Right atrium auricular region (tissue), 2 donors: ENCODE results near the gene ATP6V1A. TPM values are rescaled to one million over a fixed set of nuclear protein-coding genes. Genes with fewer than 3 reads are reported as not detected.

Source experiments
- DNase-seq: peaks from one replicate; pipeline ENCODE4 v3.0.0-alpha.2; 2019; ENCODE audit warnings: low spot score
- H3K27ac ChIP-seq, 2 donors: fragments of 200-600 bp; sonication (generic); 1 replicate in 1 of 2; 2 replicates in 1 of 2; pipeline ENCODE4 v1.5.1; 2016 to 2019
- H3K27me3 ChIP-seq, 2 donors: fragments of 200-600 bp; sonication (generic); one replicate each; pipeline versions ENCODE4 v1.5.1 to v1.6.0; 2017 to 2019
- H3K36me3 ChIP-seq: fragments of 200-600 bp; sonication (generic); one replicate; pipeline ENCODE4 v1.5.1; 2016
- H3K4me1 ChIP-seq, 2 donors: fragments of 200-600 bp; sonication (generic); one replicate each; pipeline versions ENCODE4 v1.5.1 to v1.6.0; 2017 to 2019
- H3K4me3 ChIP-seq, 2 donors: fragments of 200-600 bp; sonication (generic); 1 replicate in 1 of 2; 2 replicates in 1 of 2; pipeline ENCODE4 v1.5.1; 2017 to 2019; ENCODE audit warnings: mild to moderate bottlenecking in 1 of 2, moderate library complexity in 1 of 2
- H3K9me3 ChIP-seq, 2 donors: fragments of 200-600 bp; sonication (generic); one replicate each; pipeline ENCODE4 v1.5.1; 2019
- total RNA-seq, 2 donors: library from RNA; depleted of rRNA; stranded (reverse); fragments of >200 nt; gene quantifications; one replicate each; pipeline ENCODE4 v1.1.0, GENCODE V29; 2016
- TF ChIP-seq, protein P1 (sequence below), 2 donors: fragments of 200-600 bp; sonication (generic); IDR thresholded peaks; one replicate each; pipeline ENCODE4 v1.5.1; 2019; ENCODE audit warnings: antibody characterized with exemption in 2 of 2

Gene ATP6V1A
- total RNA-seq, 2 donors from 2014 or later: 19.1 to 21.7 TPM

DNA sequence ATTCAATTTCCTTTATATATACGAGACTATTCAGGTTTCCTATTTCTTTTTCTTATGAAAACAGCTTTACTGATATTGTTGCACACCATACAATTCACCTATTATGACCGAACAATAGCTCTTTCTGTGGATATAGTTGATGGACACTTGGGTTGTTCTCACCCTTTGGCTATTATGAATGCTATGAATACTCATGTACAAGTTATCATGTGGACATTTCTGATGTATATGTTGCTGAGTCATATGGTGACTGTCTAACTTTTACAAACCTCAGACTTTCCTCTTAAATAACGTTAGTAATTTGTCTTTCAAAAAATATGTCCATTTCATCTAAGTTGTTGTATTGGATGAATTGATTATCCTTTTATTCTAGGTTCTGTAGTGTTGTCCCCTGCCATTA is 34.7 kb upstream of the ATP6V1A start:
- TF ChIP-seq, protein P1, sequence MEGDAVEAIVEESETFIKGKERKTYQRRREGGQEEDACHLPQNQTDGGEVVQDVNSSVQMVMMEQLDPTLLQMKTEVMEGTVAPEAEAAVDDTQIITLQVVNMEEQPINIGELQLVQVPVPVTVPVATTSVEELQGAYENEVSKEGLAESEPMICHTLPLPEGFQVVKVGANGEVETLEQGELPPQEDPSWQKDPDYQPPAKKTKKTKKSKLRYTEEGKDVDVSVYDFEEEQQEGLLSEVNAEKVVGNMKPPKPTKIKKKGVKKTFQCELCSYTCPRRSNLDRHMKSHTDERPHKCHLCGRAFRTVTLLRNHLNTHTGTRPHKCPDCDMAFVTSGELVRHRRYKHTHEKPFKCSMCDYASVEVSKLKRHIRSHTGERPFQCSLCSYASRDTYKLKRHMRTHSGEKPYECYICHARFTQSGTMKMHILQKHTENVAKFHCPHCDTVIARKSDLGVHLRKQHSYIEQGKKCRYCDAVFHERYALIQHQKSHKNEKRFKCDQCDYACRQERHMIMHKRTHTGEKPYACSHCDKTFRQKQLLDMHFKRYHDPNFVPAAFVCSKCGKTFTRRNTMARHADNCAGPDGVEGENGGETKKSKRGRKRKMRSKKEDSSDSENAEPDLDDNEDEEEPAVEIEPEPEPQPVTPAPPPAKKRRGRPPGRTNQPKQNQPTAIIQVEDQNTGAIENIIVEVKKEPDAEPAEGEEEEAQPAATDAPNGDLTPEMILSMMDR (IDR thresholded peaks at IDR 0.05): no peak
- DNase-seq: no peak
- H3K4me1 ChIP-seq: no peaks in the 10 kb centered on the region

DNA sequence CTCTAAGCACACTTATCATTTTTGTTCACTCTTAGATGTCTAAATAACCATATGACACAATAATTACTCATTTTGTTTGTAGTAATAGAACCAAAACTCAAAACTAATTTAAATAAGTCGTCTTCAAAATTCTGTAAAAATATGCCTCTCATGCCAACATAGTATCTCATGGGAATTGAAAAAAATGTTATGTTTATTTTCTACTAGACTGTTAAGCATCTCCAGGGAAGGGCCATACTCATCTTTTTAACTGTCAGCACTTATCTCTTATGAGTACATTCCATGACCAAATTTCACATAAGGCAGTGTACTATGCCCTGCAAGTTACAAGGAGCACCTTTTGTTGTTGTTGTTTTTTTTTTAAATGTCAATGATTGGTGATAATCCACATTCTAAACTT is 32.1 kb upstream of the ATP6V1A start:
- Histone ChIP-seq H3K4me3 (no peak overlapping the region), H3K9me3 (no peaks in the 10 kb centered on the region), H3K27me3 (no peaks in the 10 kb centered on the region), H3K4me1 (no peaks in the 10 kb centered on the region), H3K36me3 (no peaks in the 10 kb centered on the region), H3K27ac (no peak overlapping the region)
- no peak for DNase-seq
- TF ChIP-seq, protein P1 (IDR thresholded peaks at IDR 0.05): no peak

More for the DNA sequence above, 34.7 kb upstream of the ATP6V1A start:
- no peaks in the 10 kb centered on the region for H3K9me3 ChIP-seq
- no peak overlapping the region for H3K27ac ChIP-seq
- no peaks in the 10 kb centered on the region for H3K27me3 ChIP-seq
- no peaks in the 10 kb centered on the region for H3K36me3 ChIP-seq
- H3K4me3 ChIP-seq: no peak overlapping the region

DNA sequence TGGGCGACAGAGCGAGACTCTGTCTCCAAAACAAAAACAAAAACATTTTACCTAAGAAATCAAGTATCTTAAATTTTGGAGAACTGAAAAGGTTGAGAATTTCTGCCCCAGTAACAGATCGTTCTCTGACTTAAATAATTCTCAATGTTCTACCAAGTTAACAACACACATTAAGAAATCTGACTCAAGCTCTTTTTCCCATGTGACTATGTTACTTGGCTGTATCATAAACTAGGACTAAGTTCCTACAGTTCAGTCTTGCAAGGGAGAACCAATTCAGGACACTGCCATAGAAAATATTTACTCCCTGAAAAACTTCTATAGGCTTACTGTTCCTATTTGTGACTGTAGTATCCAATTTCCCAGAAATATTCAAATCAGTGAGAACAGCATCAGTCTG is 29.5 kb upstream of the ATP6V1A start:
- H3K27ac ChIP-seq: no peak overlapping the region
- TF ChIP-seq, protein P1 (IDR thresholded peaks at IDR 0.05): no peak
- no peak overlapping the region for H3K4me3 ChIP-seq
- peaks cover 14% of the 10 kb centered on the region for H3K36me3 ChIP-seq
- H3K27me3 ChIP-seq: no peaks in the 10 kb centered on the region
- H3K9me3 ChIP-seq: no peaks in the 10 kb centered on the region
- no peaks in the 10 kb centered on the region for H3K4me1 ChIP-seq
- DNase-seq: no peak

DNA sequence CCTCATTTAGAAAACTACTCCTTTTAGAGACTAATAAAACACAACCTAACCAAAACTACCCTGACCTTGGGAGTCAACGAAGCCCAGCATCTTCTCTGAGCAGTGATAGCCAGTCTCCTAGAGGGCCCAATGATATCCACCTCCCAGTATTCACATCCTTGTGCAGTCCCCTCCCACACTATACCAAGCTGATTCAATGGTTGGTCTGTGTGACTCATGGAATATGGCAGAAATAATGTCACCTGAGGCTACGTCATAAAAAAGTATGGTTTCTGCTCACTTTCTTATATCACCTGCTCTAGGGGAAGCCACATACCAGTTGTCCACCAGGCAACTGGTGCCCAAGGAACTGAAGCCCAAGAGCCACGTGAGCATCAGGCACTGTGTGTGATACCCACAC is 29.0 kb upstream of the ATP6V1A start:
- TF ChIP-seq, protein P1 (IDR thresholded peaks at IDR 0.05): no peak
- Histone ChIP-seq H3K36me3 (peaks cover 14% of the 10 kb centered on the region), H3K4me1 (no peaks in the 10 kb centered on the region), H3K27ac (no peak overlapping the region), H3K4me3 (no peak overlapping the region), H3K9me3 (no peaks in the 10 kb centered on the region), H3K27me3 (no peaks in the 10 kb centered on the region)
- DNase-seq: no peak

DNA sequence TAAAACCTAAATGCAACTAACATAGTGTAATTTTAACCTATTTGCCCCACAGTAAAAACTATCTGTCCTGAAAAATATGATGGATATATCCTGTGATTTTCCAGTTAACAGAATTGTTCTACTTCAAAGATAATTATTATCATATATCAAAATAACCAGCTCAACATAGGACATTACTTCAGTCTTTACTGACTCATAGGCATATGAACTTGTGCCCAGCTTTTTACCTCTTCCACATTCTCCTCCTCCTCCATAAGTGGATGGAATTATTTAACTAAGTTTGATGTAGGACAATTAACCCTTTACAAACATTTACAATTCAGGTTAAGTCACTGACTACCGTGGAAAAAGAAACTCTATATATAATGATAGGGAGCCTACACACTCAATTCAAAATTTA is 27.5 kb upstream of the ATP6V1A start:
- Histone ChIP-seq H3K27ac (no peak overlapping the region), H3K4me3 (no peak overlapping the region), H3K9me3 (no peaks in the 10 kb centered on the region), H3K4me1 (no peaks in the 10 kb centered on the region), H3K27me3 (no peaks in the 10 kb centered on the region), H3K36me3 (peaks cover 14% of the 10 kb centered on the region)
- TF ChIP-seq, protein P1 (IDR thresholded peaks at IDR 0.05): no peak
- DNase-seq: no peak

DNA sequence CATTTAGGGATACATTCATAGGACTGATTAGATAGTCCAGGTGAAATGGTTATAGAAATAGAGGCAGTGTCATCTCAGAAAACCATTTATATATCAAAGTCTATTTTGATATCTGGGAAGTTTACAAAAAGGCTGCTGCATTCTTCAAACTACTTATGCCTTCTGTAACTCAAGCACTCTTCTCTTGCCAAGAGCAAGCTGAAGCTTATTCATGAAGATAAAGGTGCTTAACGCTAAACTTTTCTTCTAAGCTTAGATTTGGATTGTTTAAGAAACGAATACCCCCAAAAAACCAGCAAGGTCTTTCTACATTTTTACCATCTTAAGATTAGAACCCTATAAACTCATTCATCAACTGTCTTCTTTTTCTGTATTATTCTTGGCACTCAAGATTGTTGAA is 27.1 kb upstream of the ATP6V1A start:
- no peak overlapping the region for H3K27ac ChIP-seq
- peaks cover 14% of the 10 kb centered on the region for H3K36me3 ChIP-seq
- H3K9me3 ChIP-seq: no peaks in the 10 kb centered on the region
- DNase-seq: no peak
- TF ChIP-seq, protein P1 (IDR thresholded peaks at IDR 0.05): no peak
- H3K27me3 ChIP-seq: no peaks in the 10 kb centered on the region
- H3K4me1 ChIP-seq: no peaks in the 10 kb centered on the region
- H3K4me3 ChIP-seq: no peak overlapping the region
